HK-2 (cell line): ENCODE data around the gene NALCN.

Experiments
- DNase-seq: peaks from one replicate; pipeline ENCODE4 v3.0.0-alpha.2; 2018; ENCODE audit not compliant: unreplicated experiment

The NALCN gene

GRCh38 chr13:101416181-101417042 is at the start of gene NALCN:
Gene NALCN, minus strand, starts transcription at chr13:101416508. Its CDS starts 17,382 bp downstream, at chr13:101399126.
- no peak for DNase-seq

- no peak for DNase-seq
Measured at GRCh38 chr13:101465877-101466276, 49.6 kb upstream of the NALCN start.

GRCh38 chr13:101457176-101457575 is 40.9 kb upstream of the NALCN start:
- DNase-seq: no peak

DNA sequence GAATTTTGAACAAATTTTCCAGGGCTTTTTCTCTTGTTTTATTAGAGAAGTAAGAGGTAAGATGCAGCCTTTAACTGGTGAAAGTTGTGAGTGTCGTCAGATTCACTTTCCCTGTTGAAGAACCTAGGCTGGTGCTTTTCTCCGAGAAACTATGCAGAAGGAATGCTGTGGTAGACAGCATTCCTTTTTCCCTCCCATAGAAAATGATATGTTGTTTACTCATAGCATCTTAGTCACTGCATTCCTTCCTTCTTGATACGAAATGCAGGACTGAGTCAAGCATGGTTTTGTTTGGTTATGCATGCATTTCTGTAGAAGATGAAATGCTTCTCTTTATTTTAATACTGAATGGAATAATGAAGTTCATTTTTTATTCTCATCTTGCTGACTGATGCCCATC is 39.6 kb upstream of the NALCN start:
- no peak for DNase-seq

DNA sequence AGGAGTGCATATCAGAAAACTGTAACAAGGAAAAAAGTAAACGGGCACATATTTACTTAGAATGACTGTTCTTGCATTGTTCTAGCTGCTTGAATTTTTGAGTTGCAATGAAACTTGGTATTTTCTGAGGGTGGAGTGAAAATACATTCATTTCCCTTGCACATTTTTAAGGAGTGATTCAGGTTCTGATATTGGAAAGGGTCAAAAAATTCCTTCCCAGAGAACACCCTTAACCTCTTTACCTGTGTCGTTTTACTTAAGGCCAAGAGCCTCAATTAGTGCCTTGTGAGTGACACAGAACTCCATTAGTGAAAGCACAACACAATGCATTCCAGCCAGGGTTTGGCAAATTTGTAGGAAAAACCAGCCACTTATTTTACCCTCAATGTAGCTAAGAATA is 38.5 kb upstream of the NALCN start:
- DNase-seq: no peak

DNA sequence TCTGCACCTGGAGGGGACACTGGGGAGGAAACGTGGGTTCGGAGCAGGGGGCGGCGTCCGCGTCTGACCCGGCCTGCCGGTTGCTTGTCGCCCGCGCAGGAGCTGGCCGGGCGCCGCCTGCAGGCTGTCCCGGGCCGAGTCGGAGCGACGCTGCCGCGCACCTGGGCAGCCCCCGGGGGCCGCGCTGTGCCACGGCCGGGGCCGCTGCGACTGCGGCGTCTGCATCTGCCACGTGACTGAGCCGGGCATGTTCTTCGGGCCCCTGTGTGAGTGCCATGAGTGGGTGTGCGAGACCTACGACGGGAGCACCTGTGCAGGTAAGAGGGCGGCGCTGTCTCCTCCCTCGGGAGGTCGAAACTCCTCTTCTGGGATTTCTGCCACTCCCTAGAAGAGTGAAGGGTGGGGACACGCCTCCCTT is 37.5 kb upstream of the NALCN start:
- no peak for DNase-seq

DNA sequence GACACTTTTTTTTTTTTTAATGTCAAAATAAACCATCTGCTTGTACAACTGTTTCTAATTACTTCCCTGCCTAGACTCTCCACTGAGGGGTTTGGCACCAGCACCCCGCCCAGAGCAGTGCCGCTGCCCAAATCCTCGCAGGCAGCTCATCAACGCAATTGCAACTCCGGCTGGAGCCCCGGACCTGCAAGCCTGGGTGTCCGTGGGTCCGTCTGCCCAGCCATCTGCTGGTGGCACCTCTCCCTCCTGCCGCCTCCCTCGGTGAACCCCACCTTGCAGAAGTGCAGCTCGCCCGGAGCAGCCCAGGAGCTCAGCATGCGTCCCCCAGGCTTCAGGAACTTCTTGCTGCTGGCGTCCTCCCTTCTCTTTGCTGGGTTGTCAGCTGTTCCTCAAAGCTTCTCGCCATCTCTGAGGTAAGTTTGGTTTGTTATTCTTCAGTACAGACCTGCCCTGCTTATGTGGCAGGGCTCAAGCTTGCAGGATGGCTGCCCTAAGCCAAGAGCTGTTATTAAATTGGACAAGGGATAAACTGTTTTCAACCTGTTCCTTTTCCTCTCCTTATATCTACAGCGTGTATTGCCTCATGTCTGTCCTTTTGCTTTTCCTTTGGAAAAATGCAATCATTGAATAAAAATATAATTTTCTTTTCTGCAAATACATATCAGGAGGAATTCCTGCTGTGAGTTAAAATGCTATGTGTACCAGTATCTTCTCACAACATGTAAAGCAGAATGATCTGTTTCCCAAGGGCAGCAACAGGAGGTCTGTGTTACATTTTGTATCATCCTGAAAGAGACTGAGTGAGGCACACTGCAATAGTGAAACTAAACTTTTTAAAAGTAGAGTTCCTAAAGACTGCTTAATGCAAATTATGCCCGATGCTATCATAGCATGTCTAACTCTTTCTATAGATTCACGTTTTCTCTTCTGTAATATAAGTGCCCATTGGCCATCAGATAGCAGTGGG is 36.5 kb upstream of the NALCN start, which contains the start of gene ITGBL1:
Gene ITGBL1 (plus strand): TSS at position 157 of the 967 bp plus-strand sequence. CDS start 159 bp downstream, at position 316.
- no peak for DNase-seq

GRCh38 chr13:101451641-101452040 is 35.3 kb upstream of the NALCN start:
- DNase-seq: no peak

DNA sequence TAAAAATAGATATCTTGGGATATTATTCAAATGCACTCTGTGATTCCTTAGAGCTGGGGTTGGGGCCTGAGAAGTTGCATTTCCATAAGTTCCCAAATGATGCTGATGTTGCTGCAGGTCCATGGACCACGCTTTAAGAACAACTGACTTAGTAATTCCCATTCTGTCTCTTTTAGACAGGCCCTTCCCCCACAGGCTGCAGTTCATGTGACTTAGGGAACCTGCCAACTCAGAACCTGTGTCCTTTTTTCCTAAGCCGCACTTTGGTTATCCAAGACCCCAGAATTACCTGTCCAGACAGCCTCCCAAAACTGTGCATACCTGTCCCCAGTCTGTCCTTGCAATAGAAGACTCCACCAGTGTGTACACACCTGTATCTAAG is 34.4 kb upstream of the NALCN start:
- DNase-seq: no peak

DNA sequence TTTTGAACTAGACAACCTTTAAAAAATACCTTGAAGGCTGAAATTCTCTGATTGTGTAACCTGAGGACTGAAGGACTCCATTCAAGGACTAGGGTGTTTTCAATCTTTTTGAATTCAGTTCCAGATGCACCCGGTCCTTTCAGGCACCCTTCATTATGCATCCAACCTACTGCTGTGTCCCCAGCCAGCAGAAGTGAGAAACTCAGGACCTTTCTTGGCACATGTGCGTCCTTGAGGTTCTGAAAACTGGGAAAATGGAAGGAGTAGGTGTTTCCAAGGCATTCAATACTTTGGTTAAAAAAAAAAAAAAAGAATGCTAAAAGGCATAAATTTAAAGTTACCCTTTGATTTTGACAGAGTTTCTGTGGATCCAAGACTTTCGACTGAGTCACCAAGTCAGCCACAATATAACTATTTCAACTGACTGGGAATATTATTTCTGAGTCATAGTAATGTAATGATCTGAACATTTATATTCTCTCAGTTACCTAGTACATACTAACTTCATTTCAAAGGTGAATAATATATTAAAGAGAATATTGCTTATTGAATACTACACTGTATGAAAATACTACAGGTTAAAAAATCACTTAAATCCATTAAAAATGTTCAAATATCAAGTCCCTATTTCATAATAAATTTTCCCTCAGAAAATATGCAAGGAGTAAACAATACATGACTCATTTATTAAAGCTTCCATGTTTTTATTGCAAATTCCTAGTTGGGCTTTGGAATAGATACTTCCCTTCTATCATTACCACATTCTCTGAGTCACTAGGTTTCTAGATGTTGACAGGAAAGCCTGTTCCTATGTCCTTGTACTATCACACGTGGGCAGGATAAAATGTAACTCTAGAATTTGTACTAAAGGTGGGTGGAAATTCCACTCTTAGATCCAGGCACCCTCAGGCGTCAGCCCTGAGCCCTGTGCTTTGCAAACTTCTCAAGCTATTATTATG is 33.8 kb upstream of the NALCN start:
- no peak for DNase-seq

GRCh38 chr13:101447852-101448251 is 31.5 kb upstream of the NALCN start:
- DNase-seq: no peak

DNA sequence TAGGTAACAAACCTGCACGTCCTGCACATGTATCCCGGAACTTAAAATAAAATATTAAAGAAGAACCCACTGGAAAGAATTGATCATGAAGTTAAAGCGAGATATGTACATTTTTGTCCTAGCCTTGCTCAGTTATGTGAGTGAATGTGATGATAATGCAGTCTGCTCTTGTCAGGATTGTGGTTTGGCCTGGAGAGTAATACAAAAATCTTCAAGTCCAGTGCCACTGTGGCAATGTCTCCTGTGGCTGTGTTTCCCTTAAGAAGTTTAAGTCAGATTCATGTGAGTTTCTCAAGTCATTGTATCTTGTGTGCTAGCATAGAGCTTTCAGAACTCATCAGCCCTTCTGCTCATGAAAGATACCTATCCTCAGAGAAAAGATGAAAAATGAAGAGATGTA is 18.2 kb upstream of the NALCN start:
- DNase-seq: no peak

DNA sequence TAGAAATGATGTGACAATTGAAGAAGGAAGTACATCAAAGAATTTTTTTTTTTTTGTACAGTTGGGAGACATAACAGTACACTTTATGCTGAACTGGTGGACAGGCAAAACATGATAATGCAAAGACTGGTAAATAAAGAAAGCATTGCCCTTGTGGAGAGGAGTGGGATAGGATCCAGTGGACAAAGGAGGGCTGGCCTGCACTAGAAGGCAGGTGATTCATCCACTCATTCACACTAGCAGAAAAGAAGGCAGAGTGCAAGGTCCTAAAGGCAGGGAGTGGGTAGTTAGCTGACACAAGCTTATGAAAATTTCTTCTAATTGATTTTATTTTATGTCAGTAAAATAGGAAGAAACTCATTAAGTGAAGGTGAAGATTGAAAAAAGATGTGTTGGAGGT is 17.6 kb upstream of the NALCN start:
- DNase-seq: no peak

DNA sequence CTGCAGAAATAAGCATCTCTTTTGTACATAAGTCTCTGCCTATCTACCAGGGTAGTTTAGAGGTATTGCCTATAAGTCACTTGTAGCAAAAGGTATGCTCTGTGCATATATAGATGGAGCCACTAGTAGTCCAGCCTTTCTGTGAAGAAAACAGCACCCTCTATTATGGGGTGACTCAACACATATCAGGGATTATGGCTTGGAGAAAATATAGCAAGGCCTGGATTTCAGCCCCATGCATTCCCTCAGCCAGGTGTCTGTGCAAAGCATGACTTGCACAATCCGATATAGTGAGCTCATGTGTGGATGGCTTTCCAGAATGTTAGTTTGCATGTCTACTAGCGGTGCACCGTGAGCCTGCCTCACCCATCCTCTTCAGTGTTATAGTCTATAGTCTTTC is 13.4 kb upstream of the NALCN start:
- no peak for DNase-seq

- DNase-seq: no peak
Measured at GRCh38 chr13:101425623-101426022, 9.3 kb upstream of the NALCN start.

GRCh38 chr13:101425156-101425471 is 8.8 kb upstream of the NALCN start:
- no peak for DNase-seq

DNA sequence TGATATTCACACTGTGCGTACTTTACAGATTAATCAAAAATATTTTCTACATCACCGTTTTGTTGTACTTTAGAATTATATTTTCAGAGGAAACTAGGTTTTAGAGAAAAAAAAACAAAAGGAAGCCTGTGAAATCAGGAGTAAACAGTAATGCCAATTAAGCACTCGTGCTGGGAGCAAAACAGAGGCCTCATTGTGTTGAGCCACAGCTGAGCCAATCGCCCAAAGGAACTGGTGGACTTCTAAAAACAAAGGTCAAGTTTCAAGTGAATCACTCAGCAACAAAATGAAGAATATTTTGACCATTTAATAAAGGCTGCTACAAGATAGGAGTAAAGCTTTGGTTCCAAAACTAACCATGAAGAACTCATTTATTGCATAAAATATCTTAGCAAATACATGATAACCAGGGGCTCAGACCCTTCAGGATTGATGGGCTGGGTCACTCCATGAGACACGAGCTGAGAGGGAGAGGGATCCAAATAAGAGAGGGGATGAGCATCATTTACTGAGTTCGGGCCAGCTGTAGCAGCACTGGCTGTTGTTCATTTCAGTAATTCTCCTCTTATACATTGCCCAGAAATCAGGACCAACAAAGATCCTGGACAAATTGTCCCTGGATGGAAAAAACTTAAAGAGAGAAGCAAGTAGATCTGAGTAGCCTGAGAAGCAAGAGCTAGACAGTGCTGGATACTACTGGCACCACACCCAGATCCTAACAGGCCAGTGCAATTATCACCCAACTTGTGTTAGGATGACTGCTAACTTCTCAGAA is 8.3 kb upstream of the NALCN start:
- DNase-seq: no peak

- DNase-seq: no peak
Measured at GRCh38 chr13:101423872-101424271, 7.6 kb upstream of the NALCN start.

GRCh38 chr13:101417501-101417900 is 1.2 kb upstream of the NALCN start:
- DNase-seq: no peak

- no peak for DNase-seq
Measured at GRCh38 chr13:101417043-101417406, 717 bp upstream of the NALCN start.
